Body of pancreas (tissue), 4 donors: ENCODE data around the gene USP12. TPM values are rescaled to one million over a fixed set of nuclear protein-coding genes. Genes with fewer than 3 reads are reported as not detected.

ENCODE experiments used
- ATAC-seq: fragments of 150-250 bp; one replicate; pipeline ENCODE4 v1.9.1; 2016
- DNase-seq, 4 donors: peaks; one replicate each; pipeline ENCODE4 v3.0.0-alpha.2; 2019
- H3K27ac ChIP-seq, 4 donors: fragments of 200-600 bp; sonication (generic); 1 replicate in 3 of 4; 2 replicates in 1 of 4; pipeline versions ENCODE4 v1.5.1 to v1.6.1; 2016 to 2019; ENCODE audit warnings: mild to moderate bottlenecking in 1 of 4, mixed read lengths in 1 of 4, moderate library complexity in 1 of 4
- H3K27me3 ChIP-seq, 2 donors: fragments of 200-600 bp; sonication (generic); one replicate each; pipeline ENCODE4 v1.6.0; 2016; ENCODE audit warnings: mild to moderate bottlenecking in 1 of 2
- H3K36me3 ChIP-seq, 2 donors: fragments of 200-600 bp; sonication (generic); replicated peaks in 1 of 2; 2 replicates each; pipeline ENCODE4 v1.5.1; 2016; ENCODE audit warnings: low read depth in 2 of 2; ENCODE audit not compliant: insufficient read depth in 1 of 2
- H3K4me1 ChIP-seq: fragments of 200-600 bp; sonication (generic); one replicate; pipeline ENCODE4 v1.6.0; 2016
- H3K4me3 ChIP-seq, 2 donors: fragments of 200-600 bp; sonication (generic); 1 replicate in 1 of 2; 2 replicates in 1 of 2; pipeline ENCODE4 v1.5.1; 2016 to 2019
- H3K9me3 ChIP-seq, 3 donors: fragments of 200-600 bp; sonication (generic); 1 replicate in 2 of 3; 2 replicates in 1 of 3; pipeline ENCODE4 v1.5.1; 2016
- POLR2A ChIP-seq, 3 donors: fragments of 450-650 bp; IDR thresholded peaks; one replicate each; pipeline ENCODE4 v1.6.1; 2016; ENCODE audit warnings: antibody characterized with exemption in 3 of 3, mild to moderate bottlenecking in 2 of 3
- WGBS, 2 donors: methylation state at CpG; one replicate each; pipeline ENCODE4 v1.1.5; 2017; 5-methylcytosine and 5-hydroxymethylcytosine counted together
- intact Hi-C: fragments of 100-400 bp; cut with DNase I; formaldehyde crosslinking; loops from one replicate; pipeline ENCODE4 v1.15.1; 2023
- total RNA-seq, 2 donors: library from RNA; depleted of rRNA; stranded (reverse); fragments of >200 nt; gene quantifications; one replicate each; pipeline ENCODE4 v1.1.0, GENCODE V29; 2016
- TF ChIP-seq, protein P1 (sequence below), 7 experiments: fragments of 450-650 bp in 4 of 7; fragments of 200-600 bp in 3 of 7; sonication (generic) in 3 of 7; IDR thresholded peaks; one replicate each; pipeline ENCODE4 v1.5.1; 2016 to 2019; ENCODE audit warnings: antibody characterized with exemption in 7 of 7

Gene USP12
- total RNA-seq, 2 donors from 2014 or later, result 12.9 to 16.9 TPM

DNA sequence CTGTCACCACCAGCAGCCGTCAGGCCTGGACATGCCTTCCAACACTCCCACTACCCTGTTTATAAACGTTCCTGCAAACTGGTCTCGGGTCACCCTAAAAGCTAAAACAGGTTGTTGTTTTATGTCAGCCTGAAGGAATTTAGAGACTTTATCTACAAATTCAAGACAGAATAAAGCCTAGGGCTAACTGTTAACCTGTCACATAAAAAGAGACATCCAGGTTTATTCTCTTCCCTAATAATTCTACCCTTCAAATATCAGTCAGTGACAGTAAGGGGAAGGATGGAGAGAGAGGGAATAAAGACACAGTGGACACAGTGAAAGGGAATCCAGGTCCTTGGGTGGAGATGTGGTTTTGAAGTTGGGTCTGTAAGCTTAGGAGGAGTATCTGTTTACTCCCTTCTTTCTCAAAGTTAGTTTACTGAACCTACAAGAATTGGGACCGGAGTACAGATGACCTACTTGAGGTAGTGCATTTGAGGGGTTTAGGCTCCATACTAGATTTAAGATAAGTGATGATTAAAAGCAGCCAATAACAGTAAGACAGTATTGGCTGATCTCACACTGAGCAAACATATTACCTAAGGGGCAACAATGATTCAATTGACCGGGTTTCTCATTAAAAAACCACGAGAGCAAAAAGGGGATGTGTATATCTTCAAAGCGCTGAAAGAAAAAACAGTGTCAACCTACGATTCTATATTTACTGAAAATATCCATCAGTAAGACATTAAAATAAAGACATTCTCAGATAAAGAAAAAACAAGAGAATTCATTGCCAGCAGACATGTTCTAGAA lies 142.7 kb downstream of the USP12 start:
- Histone ChIP-seq H3K27ac (no peak overlapping the region), H3K4me1 (no peaks in the 10 kb centered on the region), H3K4me3 (no peak overlapping the region), H3K36me3 (no peaks in the 10 kb centered on the region), H3K27me3 (no peaks in the 10 kb centered on the region), H3K9me3 (no peaks in the 10 kb centered on the region)
- WGBS, 2 donors, result 53 to 59% methylated on average over 8 of the region's 8 CpGs
- intact Hi-C loops, result no loop called here
- no peak for TF ChIP-seq POLR2A (IDR thresholded peaks at IDR 0.05)
- TF ChIP-seq, protein P1, sequence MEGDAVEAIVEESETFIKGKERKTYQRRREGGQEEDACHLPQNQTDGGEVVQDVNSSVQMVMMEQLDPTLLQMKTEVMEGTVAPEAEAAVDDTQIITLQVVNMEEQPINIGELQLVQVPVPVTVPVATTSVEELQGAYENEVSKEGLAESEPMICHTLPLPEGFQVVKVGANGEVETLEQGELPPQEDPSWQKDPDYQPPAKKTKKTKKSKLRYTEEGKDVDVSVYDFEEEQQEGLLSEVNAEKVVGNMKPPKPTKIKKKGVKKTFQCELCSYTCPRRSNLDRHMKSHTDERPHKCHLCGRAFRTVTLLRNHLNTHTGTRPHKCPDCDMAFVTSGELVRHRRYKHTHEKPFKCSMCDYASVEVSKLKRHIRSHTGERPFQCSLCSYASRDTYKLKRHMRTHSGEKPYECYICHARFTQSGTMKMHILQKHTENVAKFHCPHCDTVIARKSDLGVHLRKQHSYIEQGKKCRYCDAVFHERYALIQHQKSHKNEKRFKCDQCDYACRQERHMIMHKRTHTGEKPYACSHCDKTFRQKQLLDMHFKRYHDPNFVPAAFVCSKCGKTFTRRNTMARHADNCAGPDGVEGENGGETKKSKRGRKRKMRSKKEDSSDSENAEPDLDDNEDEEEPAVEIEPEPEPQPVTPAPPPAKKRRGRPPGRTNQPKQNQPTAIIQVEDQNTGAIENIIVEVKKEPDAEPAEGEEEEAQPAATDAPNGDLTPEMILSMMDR (IDR thresholded peaks at IDR 0.05), result no peak
- DNase-seq, result no peak
- no peak for ATAC-seq

DNA sequence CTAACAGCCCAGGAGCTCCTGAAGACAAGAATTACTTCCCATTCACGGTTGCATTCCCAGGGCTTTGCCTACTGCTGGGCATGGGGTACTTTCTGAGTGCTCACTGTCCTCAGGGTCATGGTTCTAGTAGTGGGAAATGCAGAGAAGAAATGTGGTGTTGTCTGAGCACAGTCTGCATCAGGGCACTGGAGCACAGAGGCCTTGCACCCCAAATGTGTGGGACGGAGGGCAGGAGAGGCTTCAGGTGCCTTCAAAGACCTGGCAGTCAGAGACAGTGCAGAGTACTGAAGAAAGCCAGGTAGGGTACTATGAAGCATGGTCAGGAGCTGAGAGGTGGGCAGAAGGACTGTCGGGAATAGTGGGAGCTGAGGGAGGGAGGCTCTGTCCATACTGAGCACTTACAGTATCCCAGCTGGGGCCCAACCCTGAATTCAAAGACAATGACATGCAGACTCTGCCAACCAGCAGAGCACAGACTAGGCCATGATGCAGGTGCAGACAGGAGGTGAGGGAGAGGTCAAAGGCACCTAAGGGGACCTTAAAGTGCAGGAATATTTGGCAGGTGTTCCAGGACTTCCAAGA lies 144.4 kb downstream of the USP12 start:
- TF ChIP-seq, protein P1 (IDR thresholded peaks at IDR 0.05), result no peak
- no peak for TF ChIP-seq POLR2A (IDR thresholded peaks at IDR 0.05)
- Histone ChIP-seq H3K9me3 (no peaks in the 10 kb centered on the region), H3K4me3 (no peak overlapping the region), H3K36me3 (no peaks in the 10 kb centered on the region), H3K27ac (no peak overlapping the region), H3K27me3 (no peaks in the 10 kb centered on the region), H3K4me1 (no peaks in the 10 kb centered on the region)
- intact Hi-C loops, result no loop called here
- 67 to 77% methylated on average over 3 of the region's 3 CpGs for WGBS, 2 donors
- no peak for DNase-seq
- no peak for ATAC-seq

DNA sequence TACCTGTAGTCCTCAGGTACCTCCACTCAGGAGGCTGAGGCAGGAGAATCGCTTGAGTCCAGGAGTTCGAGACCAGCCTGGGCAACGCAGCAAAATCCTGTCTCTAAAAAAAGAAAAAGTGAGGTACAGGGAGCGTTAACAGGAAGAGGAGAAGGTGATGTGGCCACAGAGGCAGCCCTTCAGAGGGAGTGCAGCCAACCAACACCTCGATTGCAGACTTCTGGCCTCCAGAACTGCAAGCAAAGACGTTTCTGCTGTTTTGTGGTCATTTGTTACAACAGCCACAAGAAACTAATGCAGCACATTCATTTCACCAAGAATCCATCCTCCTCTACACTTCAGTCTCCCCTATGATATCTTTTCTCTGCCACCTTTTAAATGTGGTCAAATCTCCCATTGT lies 145.2 kb downstream of the USP12 start:
- TF ChIP-seq POLR2A (IDR thresholded peaks at IDR 0.05), result no peak
- TF ChIP-seq, protein P1 (IDR thresholded peaks at IDR 0.05), result no peak
- H3K27ac ChIP-seq, result no peak overlapping the region
- intact Hi-C loops, result no loop called here

DNA sequence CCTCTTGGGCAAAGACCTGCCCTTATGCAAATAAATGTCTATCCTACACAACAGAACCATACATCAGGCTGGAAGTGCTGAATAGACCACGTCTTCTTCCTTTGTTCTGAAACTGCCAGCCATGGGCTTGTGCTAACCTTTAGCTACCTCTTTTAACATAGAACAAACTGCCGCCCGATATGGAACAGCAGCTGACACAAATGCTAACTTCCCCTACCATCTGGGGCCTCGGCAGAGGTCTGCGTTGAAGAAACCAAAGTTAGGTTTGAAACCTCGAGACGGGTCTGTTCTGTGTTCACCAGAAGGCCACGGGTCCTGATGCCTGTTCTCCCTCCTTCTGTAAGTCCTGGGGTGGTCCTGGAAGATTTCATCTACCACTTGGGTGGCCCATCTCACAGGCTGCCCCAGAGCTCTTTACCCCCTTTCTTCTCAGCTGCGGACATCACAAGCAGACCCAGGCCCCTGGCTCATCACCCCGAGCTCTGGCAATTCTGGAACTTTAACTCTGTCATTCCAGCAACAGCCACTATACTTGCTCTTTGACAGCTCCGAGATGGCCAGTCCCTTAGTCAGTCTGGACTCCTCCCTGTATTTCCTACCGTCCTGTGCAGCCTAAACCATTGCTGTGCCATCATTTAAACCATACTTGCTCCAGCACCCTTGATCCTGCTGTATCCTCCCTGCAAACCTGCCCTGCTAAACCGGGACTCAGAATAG lies 146.7 kb downstream of the USP12 start:
- Histone ChIP-seq H3K4me1 (peaks cover 3% of the 10 kb centered on the region), H3K9me3 (no peaks in the 10 kb centered on the region), H3K36me3 (no peaks in the 10 kb centered on the region), H3K4me3 (no peak overlapping the region), H3K27ac (no peak overlapping the region), H3K27me3 (no peaks in the 10 kb centered on the region)
- intact Hi-C loops, result no loop called here
- DNase-seq (no peak), ATAC-seq (no peak)
- TF ChIP-seq, protein P1 (IDR thresholded peaks at IDR 0.05), result no peak
- no peak for TF ChIP-seq POLR2A (IDR thresholded peaks at IDR 0.05)
- 76 to 80% methylated on average over 13 of the region's 13 CpGs for WGBS, 2 donors

More for the DNA sequence above, 145.2 kb downstream of the USP12 start:
- Histone ChIP-seq H3K27me3 (no peaks in the 10 kb centered on the region), H3K4me1 (no peaks in the 10 kb centered on the region), H3K36me3 (no peaks in the 10 kb centered on the region), H3K4me3 (no peak overlapping the region), H3K9me3 (no peaks in the 10 kb centered on the region)
- ATAC-seq (no peak), DNase-seq (no peak)
- 61 to 71% methylated on average over 6 of the region's 6 CpGs for WGBS, 2 donors
